Caco-2 (cell line): ENCODE measurements around the gene AFF4. TPM values are rescaled to one million over a fixed set of nuclear protein-coding genes. Genes with fewer than 3 reads are reported as not detected.

Experiments
- BruUV-seq: library from RNA; stranded (reverse); fragments of 400-500 nt; replicated peaks from 2 replicates; lab custom pipeline; 2021; lab: Mats Ljungman, UMichigan
- CTCF ChIA-PET: fragments of 300-600 bp; sonication (Branson Sonifier 250); formaldehyde crosslinking; loops from one replicate; lab custom pipeline; 2022; ENCODE audit warnings: antibody characterized with exemption; lab: Charles Lee
- POLR2A ChIA-PET: fragments of 300-600 bp; sonication (Branson Sonifier 250); formaldehyde crosslinking; loops from one replicate; lab custom pipeline; 2022; ENCODE audit warnings: antibody characterized with exemption; lab: Charles Lee
- DNase-seq, 2 experiments: peaks; one replicate each; pipeline versions ENCODE4 v3.0.0 to v3.0.0-alpha.2; 2020 to 2022
- H3K27me3 ChIP-seq: replicated peaks from 2 replicates; pipeline ENCODE4 v1.6.0; 2011; ENCODE audit warnings: low read length; ENCODE audit not compliant: control insufficient read depth, insufficient read depth
- H3K36me3 ChIP-seq: 2 replicates; pipeline ENCODE4 v1.5.1; 2011; ENCODE audit warnings: low read length; ENCODE audit not compliant: control insufficient read depth, insufficient read depth
- H3K4me1 ChIP-seq: fragments of 250-450 bp; sonication (Bioruptor Pico); 2 replicates; pipeline ENCODE4 v1.5.1; 2020; ENCODE audit warnings: mild to moderate bottlenecking
- H3K4me3 ChIP-seq: 2 replicates; pipeline ENCODE4 v1.5.1; 2011; ENCODE audit warnings: low read depth, mild to moderate bottlenecking, control low read depth, low read length
- H3K9me3 ChIP-seq: fragments of 250-450 bp; sonication (Bioruptor Pico); 2 replicates; pipeline ENCODE4 v1.5.1; 2020; ENCODE audit warnings: mild to moderate bottlenecking, moderate library complexity
- H3K27ac Mint-ChIP-seq: one replicate; pipeline ENCODE4 v1.8.0; 2022; ENCODE audit warnings: mixed read lengths; ENCODE audit not compliant: unreplicated experiment
- H3K27me3 Mint-ChIP-seq: one replicate; pipeline ENCODE4 v1.8.0; 2022; ENCODE audit warnings: mixed read lengths; ENCODE audit not compliant: insufficient read depth, unreplicated experiment
- H3K36me3 Mint-ChIP-seq: one replicate; pipeline ENCODE4 v1.8.0; 2022; ENCODE audit warnings: mild to moderate bottlenecking, mixed read lengths; ENCODE audit not compliant: insufficient read depth, unreplicated experiment
- H3K4me1 Mint-ChIP-seq: one replicate; pipeline ENCODE4 v1.8.0; 2022; ENCODE audit warnings: low read depth, mixed read lengths; ENCODE audit not compliant: unreplicated experiment
- H3K4me3 Mint-ChIP-seq: one replicate; pipeline ENCODE4 v1.8.0; 2022; ENCODE audit warnings: mild to moderate bottlenecking, moderate library complexity, mixed read lengths; ENCODE audit not compliant: unreplicated experiment
- H3K9me3 Mint-ChIP-seq: one replicate; pipeline ENCODE4 v1.8.0; 2022; ENCODE audit warnings: mixed read lengths; ENCODE audit not compliant: unreplicated experiment
- intact Hi-C: fragments of 100-400 bp; cut with micrococcal nuclease; formaldehyde crosslinking; loops from one replicate; pipeline ENCODE4 v1.10.0; 2022; ENCODE audit not compliant: unreplicated experiment
- total RNA-seq: library from RNA; stranded (reverse); gene quantifications from 2 replicates; pipeline ENCODE4 v1.2.3, GENCODE V29; 2022
- TF ChIP-seq, protein P1 (sequence below), 2 experiments: fragments of 200-600 bp in 1 of 2; IDR thresholded peaks; 1 replicate in 1 of 2; 2 replicates in 1 of 2; pipeline versions ENCODE4 v1.5.1 to v1.8.0; 2011 to 2022; ENCODE audit warnings: antibody characterized with exemption in 1 of 2, control low read depth in 1 of 2, inconsistent platforms in 1 of 2, low read depth in 1 of 2, low read length in 1 of 2, mild to moderate bottlenecking in 1 of 2, moderate library complexity in 1 of 2; ENCODE audit not compliant: insufficient read depth in 1 of 2, severe bottlenecking in 1 of 2, unreplicated experiment in 1 of 2

The AFF4 gene
- total RNA-seq, 1 experiment from 2014 or later = 63.9 TPM

- Mint-ChIP-seq H3K4me1 (peaks cover 26% of the 10 kb centered on the region), H3K9me3 (no peaks in the 10 kb centered on the region), H3K4me3 (no peak overlapping the region), H3K27ac (peak overlapping the region; percentile 45), H3K27me3 (no peaks in the 10 kb centered on the region), H3K36me3 (peaks cover 84% of the 10 kb centered on the region)
- no peak overlapping the region for H3K4me3 ChIP-seq
- BruUV-seq = no TSS peak
- peaks cover 45% of the 10 kb centered on the region for H3K4me1 ChIP-seq
- no peak for DNase-seq
- no peaks in the 10 kb centered on the region for H3K27me3 ChIP-seq
- TF ChIP-seq, protein P1, sequence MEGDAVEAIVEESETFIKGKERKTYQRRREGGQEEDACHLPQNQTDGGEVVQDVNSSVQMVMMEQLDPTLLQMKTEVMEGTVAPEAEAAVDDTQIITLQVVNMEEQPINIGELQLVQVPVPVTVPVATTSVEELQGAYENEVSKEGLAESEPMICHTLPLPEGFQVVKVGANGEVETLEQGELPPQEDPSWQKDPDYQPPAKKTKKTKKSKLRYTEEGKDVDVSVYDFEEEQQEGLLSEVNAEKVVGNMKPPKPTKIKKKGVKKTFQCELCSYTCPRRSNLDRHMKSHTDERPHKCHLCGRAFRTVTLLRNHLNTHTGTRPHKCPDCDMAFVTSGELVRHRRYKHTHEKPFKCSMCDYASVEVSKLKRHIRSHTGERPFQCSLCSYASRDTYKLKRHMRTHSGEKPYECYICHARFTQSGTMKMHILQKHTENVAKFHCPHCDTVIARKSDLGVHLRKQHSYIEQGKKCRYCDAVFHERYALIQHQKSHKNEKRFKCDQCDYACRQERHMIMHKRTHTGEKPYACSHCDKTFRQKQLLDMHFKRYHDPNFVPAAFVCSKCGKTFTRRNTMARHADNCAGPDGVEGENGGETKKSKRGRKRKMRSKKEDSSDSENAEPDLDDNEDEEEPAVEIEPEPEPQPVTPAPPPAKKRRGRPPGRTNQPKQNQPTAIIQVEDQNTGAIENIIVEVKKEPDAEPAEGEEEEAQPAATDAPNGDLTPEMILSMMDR (IDR thresholded peaks at IDR 0.05; ENCODE audit: insufficient read depth in 1 of 2, low read depth in 1 of 2, low read length in 1 of 2, severe bottlenecking in 1 of 2, unreplicated experiment in 1 of 2) = no peak
- intact Hi-C loops = no loop called here
- peaks cover 10% of the 10 kb centered on the region for H3K36me3 ChIP-seq
- ChIA-PET CTCF (no interaction called here), POLR2A (no interaction called here)
- no peaks in the 10 kb centered on the region for H3K9me3 ChIP-seq
These were observed 91.8 kb downstream of the AFF4 start for GRCh38 chr5:132871459-132872284.

DNA sequence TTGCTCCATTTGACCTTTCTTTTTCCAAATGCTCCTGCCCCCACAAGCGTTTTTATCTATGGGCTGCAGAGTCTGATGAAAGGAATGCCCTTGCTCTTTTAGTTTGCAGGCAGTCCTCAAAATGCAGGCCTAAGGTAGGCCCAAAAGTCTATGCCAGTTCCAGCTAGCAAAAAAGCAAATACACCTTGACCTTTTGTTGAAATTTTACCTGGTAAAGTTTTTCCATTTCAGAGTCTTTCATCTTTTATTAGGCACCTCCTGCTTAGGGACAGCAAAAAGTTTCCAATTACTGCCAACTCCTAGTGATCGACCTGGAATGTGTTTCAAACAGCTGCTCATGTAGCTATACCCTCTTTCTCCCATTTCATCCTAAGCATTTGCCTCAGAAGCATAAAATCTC, 92.6 kb downstream of the AFF4 start:
- ChIA-PET CTCF (no interaction called here), POLR2A (no interaction called here)
- no peaks in the 10 kb centered on the region for H3K27me3 ChIP-seq
- H3K36me3 ChIP-seq = peaks cover 10% of the 10 kb centered on the region
- DNase-seq = no peak
- H3K4me3 Mint-ChIP-seq = no peak overlapping the region
- peaks cover 26% of the 10 kb centered on the region for H3K4me1 Mint-ChIP-seq
- no peaks in the 10 kb centered on the region for H3K9me3 ChIP-seq
- TF ChIP-seq, protein P1 (IDR thresholded peaks at IDR 0.05; ENCODE audit: insufficient read depth in 1 of 2, low read depth in 1 of 2, low read length in 1 of 2, severe bottlenecking in 1 of 2, unreplicated experiment in 1 of 2) = no peak
- peaks cover 93% of the 10 kb centered on the region for H3K36me3 Mint-ChIP-seq
- H3K4me1 ChIP-seq = peaks cover 40% of the 10 kb centered on the region
- no peak overlapping the region for H3K27ac Mint-ChIP-seq
- H3K4me3 ChIP-seq = no peak overlapping the region
- no peaks in the 10 kb centered on the region for H3K9me3 Mint-ChIP-seq
- intact Hi-C loops = no loop called here
- no TSS peak for BruUV-seq
- H3K27me3 Mint-ChIP-seq = no peaks in the 10 kb centered on the region

- intact Hi-C loops = no loop called here
- POLR2A ChIA-PET = no interaction called here
- Histone ChIP-seq H3K36me3 (peaks cover 7% of the 10 kb centered on the region), H3K4me3 (no peak overlapping the region), H3K4me1 (peaks cover 39% of the 10 kb centered on the region), H3K27me3 (no peaks in the 10 kb centered on the region), H3K9me3 (no peaks in the 10 kb centered on the region)
- BruUV-seq = no TSS peak
- Mint-ChIP-seq H3K36me3 (peaks cover 78% of the 10 kb centered on the region), H3K4me3 (no peak overlapping the region), H3K9me3 (no peaks in the 10 kb centered on the region), H3K27me3 (no peaks in the 10 kb centered on the region), H3K4me1 (peaks cover 21% of the 10 kb centered on the region), H3K27ac (no peak overlapping the region)
- no peak for DNase-seq
- CTCF ChIA-PET = interaction anchor here (0.7 kb wide), 1 partner anchor 22 kb away, joined by 5 read pairs; no protein-coding TSS in a partner anchor
- TF ChIP-seq, protein P1 (IDR thresholded peaks at IDR 0.05; ENCODE audit: insufficient read depth in 1 of 2, low read depth in 1 of 2, low read length in 1 of 2, severe bottlenecking in 1 of 2, unreplicated experiment in 1 of 2) = no peak
These were observed 94.7 kb downstream of the AFF4 start for GRCh38 chr5:132868754-132869153.
